ENCODE measurements around the gene CDH23. TPM values are rescaled to one million over a fixed set of nuclear protein-coding genes. Genes with fewer than 3 reads are reported as not detected.

The CDH23 gene
- total RNA-seq, 1 experiment from 2014 or later: 0.34 TPM

- Histone ChIP-seq H3K36me3 (ENCODE audit: control insufficient read depth, insufficient read depth, low read length) (no peaks in the 10 kb centered on the region), H3K4me1 (peaks cover 18% of the 10 kb centered on the region), H3K9me3 (no peaks in the 10 kb centered on the region; the same call in 1 of the 2 replicates), H3K27me3 (replicated peaks; ENCODE audit: control insufficient read depth, insufficient read depth, low read length) (no peaks in the 10 kb centered on the region; the same call in none of the 2 replicates), H3K4me3 (ENCODE audit: low read depth, low read length) (no peak overlapping the region)
- CTCF ChIA-PET: interaction anchor here (0.5 to 1.1 kb wide), 2 partner anchors 74 kb away, joined by 3 to 7 read pairs; partner anchors contain the start of gene SLC29A3
- POLR2A ChIA-PET: no interaction called here
- no peaks in the 10 kb centered on the region for H3K36me3 Mint-ChIP-seq (ENCODE audit: insufficient read depth, unreplicated experiment)
- no peak for TF ChIP-seq CTCF (IDR thresholded peaks at IDR 0.05; ENCODE audit: insufficient read depth in 1 of 2, low read depth in 1 of 2, low read length in 1 of 2, severe bottlenecking in 1 of 2, unreplicated experiment in 1 of 2)
- H3K27ac Mint-ChIP-seq (ENCODE audit: unreplicated experiment): no peak overlapping the region
- H3K27me3 Mint-ChIP-seq (ENCODE audit: insufficient read depth, unreplicated experiment): peaks cover 25% of the 10 kb centered on the region
- no peaks in the 10 kb centered on the region for H3K9me3 Mint-ChIP-seq (ENCODE audit: unreplicated experiment)
- peak in 1 of 2 experiments; percentile 33 for DNase-seq
- no peaks in the 10 kb centered on the region for H3K4me1 Mint-ChIP-seq (ENCODE audit: low read depth, unreplicated experiment)
- no TSS peak for BruUV-seq (replicated peaks)
- intact Hi-C loops (cut with micrococcal nuclease; ENCODE audit: unreplicated experiment): no loop called here
- H3K4me3 Mint-ChIP-seq (ENCODE audit: unreplicated experiment): no peak overlapping the region
Measured at GRCh38 chr10:71392791-71393781, 3.6 kb upstream of the CDH23 start.

- H3K4me1 Mint-ChIP-seq (ENCODE audit: low read depth, unreplicated experiment): no peaks in the 10 kb centered on the region
Measured at GRCh38 chr10:71393841-71394475, 2.8 kb upstream of the CDH23 start.

More at GRCh38 chr10:71393841-71394475, 2.8 kb upstream of the CDH23 start:
- H3K9me3 Mint-ChIP-seq (ENCODE audit: unreplicated experiment): no peaks in the 10 kb centered on the region
- POLR2A ChIA-PET: no interaction called here
- Histone ChIP-seq H3K4me3 (ENCODE audit: low read depth, low read length) (no peak overlapping the region), H3K27me3 (replicated peaks; ENCODE audit: control insufficient read depth, insufficient read depth, low read length) (peaks cover 4% of the 10 kb centered on the region), H3K36me3 (ENCODE audit: control insufficient read depth, insufficient read depth, low read length) (no peaks in the 10 kb centered on the region), H3K9me3 (no peaks in the 10 kb centered on the region; the same call in 1 of the 2 replicates), H3K4me1 (peaks cover 18% of the 10 kb centered on the region)
- intact Hi-C loops (cut with micrococcal nuclease; ENCODE audit: unreplicated experiment): no loop called here
- peak in 1 of 2 experiments; percentile 23 for DNase-seq
- no peak overlapping the region for H3K27ac Mint-ChIP-seq (ENCODE audit: unreplicated experiment)
- no TSS peak for BruUV-seq (replicated peaks)
- no peak for TF ChIP-seq CTCF (IDR thresholded peaks at IDR 0.05; ENCODE audit: insufficient read depth in 1 of 2, low read depth in 1 of 2, low read length in 1 of 2, severe bottlenecking in 1 of 2, unreplicated experiment in 1 of 2)
- H3K36me3 Mint-ChIP-seq (ENCODE audit: insufficient read depth, unreplicated experiment): no peaks in the 10 kb centered on the region
- H3K27me3 Mint-ChIP-seq (ENCODE audit: insufficient read depth, unreplicated experiment): peaks cover 27% of the 10 kb centered on the region
- no peak overlapping the region for H3K4me3 Mint-ChIP-seq (ENCODE audit: unreplicated experiment)
- CTCF ChIA-PET: no interaction called here

Data from Caco-2 (cell line).